ENCODE data around the gene PRAME.
"Not testable (repeated sequence)": the region's sequence is repeated elsewhere in the genome, so short reads cannot be mapped to it uniquely, and the experiment has no call there.

The PRAME gene

DNA sequence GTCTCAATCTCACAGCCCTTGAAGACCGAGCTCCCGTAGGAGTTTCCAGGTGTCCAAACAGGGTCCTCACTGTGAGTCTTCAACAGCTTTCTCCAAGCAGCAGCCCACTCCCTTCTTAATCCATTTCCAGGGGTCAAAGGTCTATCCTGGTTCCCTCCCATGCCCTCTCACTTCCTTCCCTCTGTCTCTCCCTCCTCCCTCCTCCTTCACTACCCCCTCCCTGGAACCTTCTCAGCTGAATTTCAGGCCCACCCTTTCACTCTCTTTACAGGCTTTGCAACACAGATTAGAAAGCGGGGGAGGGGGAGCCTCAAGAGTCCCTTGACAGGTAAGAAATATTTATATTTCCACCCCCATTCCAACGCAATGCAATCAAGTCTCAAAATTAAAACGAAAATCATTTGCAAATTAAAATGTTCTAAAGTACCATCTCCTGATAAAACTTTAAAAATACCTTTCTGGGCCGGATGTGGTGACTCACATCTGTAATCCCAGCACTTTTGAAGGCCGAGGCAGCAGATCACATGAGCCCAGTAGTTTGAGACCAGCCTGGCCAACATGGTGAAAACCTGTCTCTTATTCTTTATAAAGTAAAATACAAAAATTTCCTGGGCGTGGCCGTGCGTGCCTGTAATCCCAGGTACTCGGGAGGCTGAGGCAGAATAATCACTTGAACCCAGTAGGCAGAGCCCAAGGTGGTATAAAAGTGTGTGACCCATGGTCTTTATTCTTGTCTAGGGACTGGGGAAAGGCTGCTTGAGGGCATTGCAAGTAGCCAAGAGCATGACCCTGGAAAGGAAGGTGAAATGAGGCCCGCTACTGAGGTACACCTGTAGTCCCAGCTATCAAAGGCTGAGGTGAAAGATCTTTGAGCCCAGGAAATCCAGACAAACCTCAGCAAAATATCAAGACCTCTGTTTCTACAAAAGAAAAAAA lies 38.1 kb downstream of the PRAME start:
- no peak for DNase-seq

- no peak for DNase-seq
Observed at GRCh38 chr22:22520020-22520656, 38.9 kb downstream of the PRAME start, which contains the start of gene ZNF280A. TSS of gene ZNF280A (minus strand) at chr22:22520270. CDS start at chr22:22515630, 4,640 bp downstream.

DNA sequence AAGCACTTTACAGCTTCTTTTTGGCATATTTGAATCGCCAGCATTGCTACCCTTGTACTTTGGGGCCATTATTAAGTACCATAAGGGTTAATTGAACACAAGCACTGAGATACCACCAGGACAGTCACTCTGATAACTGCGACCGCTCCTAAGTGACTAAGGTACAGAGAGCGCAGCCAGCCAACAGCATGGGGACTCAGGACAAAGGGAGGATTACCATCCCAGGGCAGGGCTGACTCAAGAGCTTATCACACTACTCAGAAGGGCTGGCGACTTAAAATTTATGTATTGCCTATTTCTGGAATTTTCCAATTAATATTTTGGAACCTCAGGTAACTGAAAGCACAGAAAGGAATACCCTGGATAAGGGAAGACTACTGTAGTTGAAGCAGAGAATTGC lies 39.5 kb downstream of the PRAME start:
- DNase-seq: no peak

DNA sequence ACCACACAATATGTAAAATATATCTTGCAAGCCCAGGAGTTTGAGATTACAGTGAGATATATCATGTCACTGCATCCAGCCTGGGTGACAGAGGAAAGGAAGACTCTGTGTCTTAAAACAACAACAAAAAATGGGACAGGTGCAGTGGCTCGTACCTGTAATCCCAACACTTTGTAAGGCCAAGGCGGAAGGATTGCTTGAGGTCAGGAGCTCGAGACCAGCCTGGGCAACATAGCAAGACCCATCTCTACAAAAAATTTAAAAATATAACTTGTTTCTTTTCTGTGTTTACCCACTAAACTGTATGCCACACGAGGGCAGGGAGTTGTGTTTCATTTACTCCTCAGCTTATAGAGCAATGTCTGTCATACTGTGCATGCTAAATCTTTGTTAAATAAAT lies 42.1 kb downstream of the PRAME start:
- no peak for DNase-seq

- no peak for DNase-seq
Observed at GRCh38 chr22:22515890-22516289, 43.2 kb downstream of the PRAME start.

- DNase-seq: not testable (repeated sequence)
Observed at GRCh38 chr22:22514431-22514830, 44.6 kb downstream of the PRAME start.

GRCh38 chr22:22513619-22514018 lies 45.4 kb downstream of the PRAME start:
- no peak for DNase-seq

- no peak for DNase-seq
Observed at GRCh38 chr22:22512951-22513350, 46.1 kb downstream of the PRAME start.

- not testable (repeated sequence) for DNase-seq
Observed at GRCh38 chr22:22510833-22511232, 48.2 kb downstream of the PRAME start.

DNA sequence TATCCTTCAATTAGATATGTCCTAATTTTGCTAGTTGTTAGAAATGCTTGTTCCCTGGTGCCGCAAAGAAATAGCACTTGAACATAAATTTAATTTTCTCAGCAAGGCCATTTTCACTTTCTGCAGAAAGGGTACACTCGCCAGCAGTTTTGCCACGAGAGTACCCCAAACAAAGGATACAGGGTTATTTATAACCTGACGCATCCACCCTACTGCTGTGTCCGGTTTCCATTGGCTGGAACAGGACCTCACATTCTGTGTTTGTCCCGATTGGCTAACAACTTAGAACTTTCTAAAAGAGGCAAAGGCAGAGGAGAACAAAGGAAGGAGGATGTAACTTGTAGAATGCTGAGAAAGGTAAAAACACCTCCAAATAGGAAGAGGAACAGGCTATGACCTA lies 49.2 kb downstream of the PRAME start:
- DNase-seq: not testable (repeated sequence)

DNA sequence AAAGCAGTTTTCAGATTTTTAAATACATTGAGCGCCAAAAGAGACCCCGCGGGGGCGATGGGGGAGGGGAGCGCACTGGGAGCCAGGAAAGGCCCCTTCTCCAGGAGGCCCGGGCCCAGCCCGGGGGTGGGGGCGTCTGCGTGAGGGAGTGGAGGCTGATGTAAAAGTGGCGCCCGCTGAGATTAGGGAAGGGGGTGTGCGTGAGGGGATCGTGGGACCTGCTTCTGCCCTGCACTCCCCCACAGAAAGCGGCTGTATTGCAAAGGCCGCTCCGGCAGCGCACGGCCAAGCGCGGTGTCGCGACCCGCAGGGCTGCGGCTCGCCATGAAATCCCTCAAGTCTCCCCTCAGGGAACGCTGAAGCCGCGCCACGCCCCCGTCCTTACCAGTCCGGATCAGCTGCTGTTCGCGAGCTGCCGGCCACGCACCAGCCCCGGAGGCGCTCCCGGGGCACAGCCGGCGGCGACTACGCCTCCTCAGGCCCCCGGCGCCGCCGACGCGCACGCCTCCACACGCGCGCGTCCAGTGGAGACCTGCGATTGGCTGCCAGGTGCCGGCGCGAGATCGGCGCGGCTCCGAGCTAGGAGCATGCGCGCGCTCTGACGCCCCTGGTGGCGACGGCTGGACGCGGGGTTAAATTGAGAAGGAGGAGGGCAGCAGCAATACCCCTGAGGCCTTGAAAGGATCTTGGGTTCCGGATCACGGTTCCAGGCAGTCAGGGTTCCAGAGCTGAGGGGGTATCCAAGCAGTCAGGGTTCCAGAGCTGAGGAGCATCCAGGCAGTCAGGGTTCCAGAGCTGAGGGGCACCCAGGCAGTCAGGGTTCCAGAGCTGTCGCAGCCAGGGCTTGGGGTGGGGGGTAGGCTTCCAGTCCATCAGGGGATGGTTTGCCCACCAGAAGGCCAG lies 50.5 kb downstream of the PRAME start, which contains the start of gene ZNF280B:
TSS of gene ZNF280B (minus strand) at position 469 of the 903 bp plus-strand sequence. CDS start 19,344 bp downstream, outside the sequence.
- DNase-seq: no peak

DNA sequence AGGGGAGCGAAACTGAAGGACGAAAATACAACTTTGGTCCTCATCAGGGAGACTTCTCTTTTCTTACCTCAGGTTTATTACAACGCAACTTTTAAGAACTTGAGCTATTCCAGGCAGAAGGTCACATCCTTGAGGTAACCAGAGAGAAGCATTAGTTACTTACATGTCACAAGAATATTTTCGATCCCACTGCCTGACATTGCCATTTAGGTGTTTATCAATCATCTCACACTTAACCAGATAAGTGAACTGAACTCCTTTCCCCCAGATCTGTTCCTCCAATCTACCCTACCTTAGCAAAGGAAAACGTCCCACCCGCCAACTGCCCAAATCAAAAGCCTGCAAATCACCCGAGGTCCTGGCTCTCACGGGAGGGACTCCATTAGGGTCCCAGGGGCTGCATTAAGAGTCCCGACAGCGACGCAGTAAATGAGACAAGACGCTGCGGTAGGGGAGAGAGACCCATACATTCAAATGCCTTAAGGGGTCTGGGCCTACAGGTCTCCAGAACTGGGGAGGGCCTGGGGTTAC lies 51.3 kb downstream of the PRAME start:
- no peak for DNase-seq

GRCh38 chr22:22506736-22507135 lies 52.3 kb downstream of the PRAME start:
- DNase-seq: no peak

GRCh38 chr22:22498267-22498666 lies 60.8 kb downstream of the PRAME start:
- DNase-seq: no peak
